ENCODE measurements around the gene CAVIN1.
"Not testable (repeated sequence)": the region's sequence is repeated elsewhere in the genome, so short reads cannot be mapped to it uniquely, and the experiment has no call there.

CAVIN1 gene

DNA sequence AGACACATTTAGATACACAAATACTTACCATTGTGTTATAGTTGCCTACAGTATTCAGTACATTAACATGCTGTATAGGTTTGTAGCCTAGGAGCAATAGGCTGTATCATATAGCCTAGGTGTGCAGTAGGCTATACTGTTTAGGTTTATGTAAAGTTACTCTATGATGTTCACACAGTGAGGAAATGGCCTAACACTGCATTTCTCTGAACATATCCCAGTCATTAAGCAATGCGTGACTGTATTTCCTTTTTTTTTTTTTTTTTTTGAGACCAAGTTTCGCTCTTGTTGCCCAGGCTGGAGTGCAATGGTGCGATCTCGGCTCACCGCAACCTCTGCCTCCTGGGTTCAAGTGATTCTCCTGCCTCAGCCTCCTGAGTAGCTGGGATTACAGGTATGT lies 5.1 kb downstream of the CAVIN1 start:
- CTCF ChIA-PET; H3K36me3 ChIP-seq (ENCODE audit: control insufficient read depth in 2 of 2, insufficient read depth in 1 of 2, low read length in 2 of 2); POLR2A ChIA-PET; H3K9me3 ChIP-seq (ENCODE audit: control insufficient read depth, insufficient read depth, low read depth, low read length); H3K4me1 ChIP-seq (ENCODE audit: control insufficient read depth, insufficient read depth, low read length); H3K4me3 ChIP-seq (ENCODE audit: low read depth, low read length); H3K27ac ChIP-seq (ENCODE audit: extremely low read depth, low read depth, low read length): not testable (repeated sequence)

DNA sequence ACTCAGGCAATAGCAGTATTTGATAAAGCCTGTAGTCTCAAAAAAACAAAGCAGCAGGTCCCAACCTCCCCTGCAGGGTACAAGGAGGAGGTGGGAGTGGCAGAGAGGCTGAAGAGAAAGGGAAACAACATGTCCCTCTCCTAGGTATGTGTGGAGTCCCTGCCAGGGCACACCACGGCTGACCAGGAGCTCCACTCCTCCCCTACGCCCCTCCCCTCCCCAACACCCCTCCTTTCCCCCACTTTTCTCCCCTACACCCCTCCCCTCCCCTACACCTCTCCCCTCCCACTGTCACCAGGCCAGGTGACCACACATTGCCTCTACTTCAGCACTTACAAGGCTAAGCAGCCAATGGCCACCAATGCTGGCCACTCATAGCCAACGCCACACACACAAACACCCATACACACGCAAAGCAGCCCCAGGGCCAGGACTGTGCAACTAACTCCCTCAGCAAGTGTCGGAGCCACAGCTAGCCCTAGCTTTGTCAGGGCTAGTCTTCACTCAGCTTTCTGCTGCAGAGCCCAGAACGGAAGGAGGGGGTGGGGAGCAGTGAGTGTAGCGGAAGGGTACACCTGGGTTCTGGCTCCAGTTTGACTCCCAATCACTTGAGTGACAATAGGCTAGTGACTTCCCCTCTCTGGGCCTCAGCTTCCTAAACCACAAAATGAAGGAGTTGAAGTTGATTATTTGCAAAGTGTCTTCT lies 8.2 kb downstream of the CAVIN1 start:
- no peaks in the 10 kb centered on the region; a peak in 1 of 3 replicates for H3K36me3 ChIP-seq (ENCODE audit: control insufficient read depth in 2 of 2, insufficient read depth in 1 of 2, low read length in 2 of 2)
- ChIA-PET POLR2A (interaction anchor here (1.0 to 6.3 kb wide), 3 partner anchors 8 to 46 kb away, joined by 3 to 53 read pairs (median 4); partner anchors contain the start of gene CAVIN1), CTCF (interaction anchor here (0.5 to 3.4 kb wide), 6 partner anchors 8 to 260 kb away, joined by 3 to 13 read pairs (median 6); no protein-coding TSS in a partner anchor)
- no peak overlapping the region for H3K27ac ChIP-seq (ENCODE audit: extremely low read depth, low read depth, low read length)
- no peak overlapping the region for H3K4me3 ChIP-seq (ENCODE audit: low read depth, low read length)
- 0 out of 2 replicates have a peak, but pooled peaks cover 3% of the 10 kb centered on the region for H3K4me1 ChIP-seq (ENCODE audit: control insufficient read depth, insufficient read depth, low read length)
- H3K9me3 ChIP-seq (ENCODE audit: control insufficient read depth, insufficient read depth, low read depth, low read length), result no peaks in the 10 kb centered on the region
- TF ChIP-seq ZNF48 (tag by site-specific recombination; IDR thresholded peaks at IDR 0.05), result no peak
- TF ChIP-seq ZSCAN16 (tag by site-specific recombination; IDR thresholded peaks at IDR 0.05), result no peak
- TF ChIP-seq ZNF629 (tag by site-specific recombination; IDR thresholded peaks at IDR 0.05), result no peak
- no peak for TF ChIP-seq ZNF585B (tag by site-specific recombination; IDR thresholded peaks at IDR 0.05)
- no peak for TF ChIP-seq ZNF155 (tag by site-specific recombination; IDR thresholded peaks at IDR 0.05)
- no peak for TF ChIP-seq PRDM10 (tag by site-specific recombination; IDR thresholded peaks at IDR 0.05)
- TF ChIP-seq ZNF529 (tag by site-specific recombination; IDR thresholded peaks at IDR 0.05; ENCODE audit: insufficient replicate concordance), result no peak
- no peak for TF ChIP-seq ZNF777 (tag by site-specific recombination; IDR thresholded peaks at IDR 0.05; ENCODE audit: borderline replicate concordance)
- TF ChIP-seq ZNF2 (tag by site-specific recombination; IDR thresholded peaks at IDR 0.05), result no peak
- TF ChIP-seq PRDM1 (tag by site-specific recombination; IDR thresholded peaks at IDR 0.05), result no peak
- TF ChIP-seq ZNF335 (tag by site-specific recombination; conservative IDR thresholded peaks at IDR 0.05), result no peak
- TF ChIP-seq ZNF132 (tag by site-specific recombination; IDR thresholded peaks at IDR 0.05; ENCODE audit: borderline replicate concordance), result no peak

DNA sequence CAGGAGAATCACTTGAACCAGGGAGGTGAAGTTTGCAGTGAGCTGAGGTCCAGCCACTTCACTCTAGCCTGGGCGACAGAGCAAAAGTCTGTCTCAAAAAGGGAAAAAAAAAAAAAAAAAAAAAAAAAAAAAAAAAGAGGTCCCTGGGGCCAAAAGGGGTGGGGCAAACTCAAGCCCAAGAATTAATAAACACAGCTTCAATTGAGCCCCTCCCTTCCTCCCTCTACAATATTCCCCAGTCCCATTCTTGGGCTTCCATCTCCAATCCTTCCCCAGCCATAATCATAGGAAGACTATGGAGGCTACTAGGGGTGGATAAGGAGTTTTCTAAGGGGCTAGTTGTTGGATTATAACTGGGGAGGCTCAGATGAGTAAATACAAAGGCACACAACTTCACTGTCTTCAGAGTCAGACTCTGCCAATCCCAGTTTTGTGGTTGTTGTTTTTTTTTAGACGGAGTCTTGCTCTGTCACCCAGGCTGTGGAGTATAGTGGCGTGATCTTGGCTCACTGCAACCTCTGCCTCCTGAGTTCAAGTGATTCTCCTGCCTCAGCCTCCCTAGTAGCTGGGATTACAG lies 9.5 kb downstream of the CAVIN1 start:
- ChIA-PET POLR2A (interaction anchor here (0.6 to 6.3 kb wide), 2 partner anchors 9 to 22 kb away, joined by 4 to 53 read pairs; partner anchors contain the start of gene CAVIN1), CTCF (interaction anchor here (0.7 to 3.4 kb wide), 6 partner anchors 7 to 114 kb away, joined by 3 to 13 read pairs (median 6); no protein-coding TSS in a partner anchor)
- H3K27ac ChIP-seq (ENCODE audit: extremely low read depth, low read depth, low read length), result no peak overlapping the region
- no peak overlapping the region for H3K4me3 ChIP-seq (ENCODE audit: low read depth, low read length)
- H3K36me3 ChIP-seq (ENCODE audit: control insufficient read depth in 2 of 2, insufficient read depth in 1 of 2, low read length in 2 of 2), result no peaks in the 10 kb centered on the region
- H3K9me3 ChIP-seq (ENCODE audit: control insufficient read depth, insufficient read depth, low read depth, low read length), result no peaks in the 10 kb centered on the region
- 0 out of 2 replicates have a peak, but pooled peaks cover 3% of the 10 kb centered on the region for H3K4me1 ChIP-seq (ENCODE audit: control insufficient read depth, insufficient read depth, low read length)
- TF ChIP-seq PRDM10 (tag by site-specific recombination; IDR thresholded peaks at IDR 0.05), result peak; percentile 34; the same call in 1 of the 2 replicates
- TF ChIP-seq ZNF561 (tag by site-specific recombination; IDR thresholded peaks at IDR 0.05; ENCODE audit: borderline replicate concordance), result no peak

All from HEK293 (cell line).